Neural cell (in vitro differentiated cells): ENCODE results near the gene TMEM235. TPM values are rescaled to one million over a fixed set of nuclear protein-coding genes. Genes with fewer than 3 reads are reported as not detected.

Experiments used
- H2AFZ ChIP-seq: fragments of 200-600, 300-800 bp; sonication (generic), shearing (Covaris generic); 2 replicates; pipeline ENCODE4 v1.6.0; 2014; ENCODE audit warnings: low read depth, mild to moderate bottlenecking, antibody characterized with exemption, low read length, moderate library complexity
- H3F3A ChIP-seq: fragments of 200-600 bp; shearing (Covaris generic); 2 replicates; pipeline ENCODE4 v1.6.1; 2016; ENCODE audit warnings: mild to moderate bottlenecking, moderate library complexity, mixed read lengths, antibody characterized with exemption, low read length; ENCODE audit not compliant: insufficient read depth, poor library complexity, severe bottlenecking
- H3K27ac ChIP-seq: fragments of 200-600, 300-800 bp; sonication (generic), shearing (Covaris generic); 2 replicates; pipeline ENCODE4 v1.5.1; 2014; ENCODE audit warnings: mild to moderate bottlenecking, low read length, moderate library complexity
- H3K27me3 ChIP-seq: fragments of 300-800, 200-600 bp; sonication (generic), shearing (Covaris generic); 2 replicates; pipeline ENCODE4 v1.6.0; 2014; ENCODE audit warnings: mild to moderate bottlenecking, low read depth, low read length, moderate library complexity; ENCODE audit not compliant: insufficient read depth
- H3K36me3 ChIP-seq: fragments of 300-800, 200-600 bp; sonication (generic), shearing (Covaris generic); 2 replicates; pipeline ENCODE4 v1.5.1; 2014; ENCODE audit warnings: mild to moderate bottlenecking, antibody characterized with exemption, low read length, moderate library complexity; ENCODE audit not compliant: insufficient read depth
- H3K4me2 ChIP-seq: fragments of 300-800, 200-600 bp; sonication (generic), shearing (Covaris generic); 2 replicates; pipeline ENCODE4 v1.6.0; 2014; ENCODE audit warnings: mild to moderate bottlenecking, low read length
- H3K4me3 ChIP-seq: fragments of 300-800, 200-600 bp; sonication (generic), shearing (Covaris generic); 2 replicates; pipeline ENCODE4 v1.5.1; 2014; ENCODE audit warnings: mild to moderate bottlenecking, low read length, moderate library complexity
- H3K79me2 ChIP-seq: fragments of 200-600 bp; shearing (Covaris generic); replicated peaks from 2 replicates; pipeline ENCODE4 v1.6.0; 2014; ENCODE audit warnings: mild to moderate bottlenecking, low read length, moderate library complexity; ENCODE audit not compliant: insufficient read depth
- H3K9ac ChIP-seq: fragments of 300-800, 200-600 bp; sonication (generic), shearing (Covaris generic); 2 replicates; pipeline ENCODE4 v1.6.1; 2016; ENCODE audit warnings: mild to moderate bottlenecking, low read length, mixed read lengths
- H3K9me2 ChIP-seq: fragments of 200-600 bp; shearing (Covaris generic); 2 replicates; pipeline ENCODE4 v1.6.1; 2016; ENCODE audit warnings: mild to moderate bottlenecking, low read length, mixed read lengths; ENCODE audit not compliant: insufficient read depth
- H3K9me3 ChIP-seq: fragments of 200-600, 300-800 bp; sonication (generic), shearing (Covaris generic); 2 replicates; pipeline ENCODE4 v1.6.1; 2016; ENCODE audit warnings: mild to moderate bottlenecking, mixed run types, low read length, moderate library complexity, mixed read lengths
- H4K20me1 ChIP-seq: fragments of 200-600 bp; shearing (Covaris generic); 2 replicates; pipeline ENCODE4 v1.6.1; 2016; ENCODE audit warnings: mild to moderate bottlenecking, mixed run types; ENCODE audit not compliant: insufficient read depth
- CTCF ChIP-seq: fragments of 450-650 bp; IDR thresholded peaks from 2 replicates; pipeline ENCODE4 v1.5.1; 2014; ENCODE audit warnings: antibody characterized with exemption, mild to moderate bottlenecking, moderate library complexity; ENCODE audit not compliant: poor library complexity, severe bottlenecking
- EP300 ChIP-seq: fragments of 450-650 bp; conservative IDR thresholded peaks from 2 replicates; pipeline ENCODE4 v1.6.1; 2014; ENCODE audit warnings: antibody characterized with exemption, mild to moderate bottlenecking, moderate library complexity; ENCODE audit not compliant: poor library complexity, severe bottlenecking
- EZH2 ChIP-seq: fragments of 200-600, 300-800 bp; shearing (Covaris generic), sonication (generic); IDR thresholded peaks from 2 replicates; pipeline ENCODE4 v1.6.1; 2014; ENCODE audit warnings: antibody characterized with exemption, low read length, borderline replicate concordance, mild to moderate bottlenecking; ENCODE audit not compliant: insufficient read depth, poor library complexity, severe bottlenecking
- MXI1 ChIP-seq: fragments of 450-650 bp; conservative IDR thresholded peaks from 2 replicates; pipeline ENCODE4 v1.6.1; 2014; ENCODE audit warnings: antibody characterized with exemption, mild to moderate bottlenecking; ENCODE audit not compliant: poor library complexity, severe bottlenecking
- POLR2AphosphoS5 ChIP-seq: IDR thresholded peaks from 2 replicates; pipeline ENCODE4 v1.6.1; 2012
- RAD21 ChIP-seq: fragments of 450-650 bp; conservative IDR thresholded peaks from 2 replicates; pipeline ENCODE4 v1.6.1; 2014; ENCODE audit warnings: antibody characterized with exemption, mild to moderate bottlenecking, moderate library complexity
- REST ChIP-seq: IDR thresholded peaks from 2 replicates; pipeline ENCODE4 v1.6.1; 2012; ENCODE audit warnings: borderline replicate concordance
- SMC3 ChIP-seq: fragments of 450-650 bp; conservative IDR thresholded peaks from 2 replicates; pipeline ENCODE4 v1.6.1; 2014; ENCODE audit warnings: antibody characterized with exemption, mild to moderate bottlenecking, moderate library complexity; ENCODE audit not compliant: poor library complexity
- TAF1 ChIP-seq: IDR thresholded peaks from 2 replicates; pipeline ENCODE4 v1.6.1; 2012; ENCODE audit warnings: low read depth
- polyA plus RNA-seq: library from polyadenylated mRNA; depleted of rRNA; stranded (reverse); fragments of >200 nt; gene quantifications from 2 replicates; pipeline ENCODE4 v1.2.3, GENCODE V29; 2014

The TMEM235 gene
- polyA plus RNA-seq, 1 donor from 2014 or later, result not detected

- Histone ChIP-seq H3K79me2 (no peaks in the 10 kb centered on the region), H3K9ac (no peak overlapping the region), H3K9me3 (no peaks in the 10 kb centered on the region), H4K20me1 (no peaks in the 10 kb centered on the region), H3K36me3 (no peaks in the 10 kb centered on the region), H3K4me3 (no peak overlapping the region), H3K9me2 (no peaks in the 10 kb centered on the region), H3K4me2 (no peak overlapping the region), H3K27me3 (no peaks in the 10 kb centered on the region), H3K27ac (no peak overlapping the region), H3F3A (no peaks in the 10 kb centered on the region), H2AFZ (no peak overlapping the region)
- TF ChIP-seq RAD21 (no peak), EP300 (no peak), EZH2 (no peak), CTCF (no peak), SMC3 (no peak), TAF1 (no peak), REST (no peak), POLR2AphosphoS5 (no peak), MXI1 (no peak)
Observed at GRCh38 chr17:78197147-78197832, 34.1 kb upstream of the TMEM235 start.

GRCh38 chr17:78200451-78200850 lies 31.0 kb upstream of the TMEM235 start:
- H3K9me2 ChIP-seq, result no peaks in the 10 kb centered on the region
- no peak overlapping the region for H3K4me3 ChIP-seq
- no peak overlapping the region for H3K4me2 ChIP-seq
- H3K27ac ChIP-seq, result no peak overlapping the region
- no peak overlapping the region for H3K9ac ChIP-seq
- no peaks in the 10 kb centered on the region for H3K27me3 ChIP-seq
- no peaks in the 10 kb centered on the region for H3K36me3 ChIP-seq
- TF ChIP-seq EP300, result no peak
- no peak for TF ChIP-seq CTCF
- TF ChIP-seq POLR2AphosphoS5, result no peak
- TF ChIP-seq REST, result no peak
- no peak for TF ChIP-seq RAD21
- H3K79me2 ChIP-seq, result no peaks in the 10 kb centered on the region
- H3K9me3 ChIP-seq, result no peaks in the 10 kb centered on the region
- H3F3A ChIP-seq, result no peaks in the 10 kb centered on the region
- no peaks in the 10 kb centered on the region for H4K20me1 ChIP-seq
- no peak overlapping the region for H2AFZ ChIP-seq
